HepG2 (cell line): ENCODE results near the gene EFEMP2. TPM values are rescaled to one million over a fixed set of nuclear protein-coding genes. Genes with fewer than 3 reads are reported as not detected.

Source experiments
- ARID5B ChIP-seq: IDR thresholded peaks from 2 replicates; pipeline ENCODE4 v1.4.0; 2020; ENCODE audit warnings: mild to moderate bottlenecking, missing genetic modification reagents
- HNRNPUL1 ChIP-seq: fragments of 200-400 bp; formaldehyde crosslinking; IDR thresholded peaks from 2 replicates; pipeline ENCODE4 v1.6.1; 2017; ENCODE audit warnings: low read depth, mild to moderate bottlenecking, low read length, moderate library complexity
- IRF1 ChIP-seq: sonication (generic); formaldehyde crosslinking; IDR thresholded peaks from 2 replicates; pipeline ENCODE4 v1.4.0; 2020; ENCODE audit warnings: low read depth, mild to moderate bottlenecking, missing genetic modification reagents
- JUN ChIP-seq: sonication (generic); formaldehyde crosslinking; IDR thresholded peaks from 2 replicates; pipeline ENCODE4 v1.4.0; 2020; ENCODE audit warnings: mild to moderate bottlenecking, missing genetic modification reagents
- MATR3 ChIP-seq: sonication (generic); formaldehyde crosslinking; IDR thresholded peaks from 2 replicates; pipeline ENCODE4 v1.4.0; 2020; ENCODE audit warnings: missing genetic modification reagents
- MBD4 ChIP-seq: IDR thresholded peaks from 2 replicates; pipeline ENCODE4 v1.6.1; 2012; ENCODE audit warnings: low read length, inconsistent platforms, borderline replicate concordance
- MTF2 ChIP-seq: sonication (generic); formaldehyde crosslinking; IDR thresholded peaks from 2 replicates; pipeline ENCODE4 v1.5.0; 2020; ENCODE audit warnings: missing genetic modification reagents, borderline replicate concordance
- PAXIP1 ChIP-seq: sonication (generic); formaldehyde crosslinking; conservative IDR thresholded peaks from 2 replicates; pipeline ENCODE4 v1.4.0; 2020; ENCODE audit warnings: mild to moderate bottlenecking, missing genetic modification reagents, moderate library complexity
- RFX3 ChIP-seq: IDR thresholded peaks from 2 replicates; pipeline ENCODE4 v1.6.1; 2016; ENCODE audit warnings: missing biosample characterization, missing genetic modification reagents
- TP53 ChIP-seq: sonication (generic); formaldehyde crosslinking; conservative IDR thresholded peaks from 2 replicates; pipeline ENCODE4 v1.4.0; 2020; ENCODE audit warnings: missing genetic modification reagents
- ZBTB14 ChIP-seq: sonication (generic); formaldehyde crosslinking; IDR thresholded peaks from 2 replicates; pipeline ENCODE4 v1.4.0; 2020; ENCODE audit warnings: missing genetic modification reagents
- ZNF101 ChIP-seq: sonication (generic); formaldehyde crosslinking; IDR thresholded peaks from 2 replicates; pipeline ENCODE4 v1.4.0; 2020; ENCODE audit warnings: mild to moderate bottlenecking, low read depth, missing genetic modification reagents, borderline replicate concordance
- ZNF737 ChIP-seq: sonication (generic); formaldehyde crosslinking; IDR thresholded peaks from 2 replicates; pipeline ENCODE4 v1.5.0; 2020; ENCODE audit warnings: missing genetic modification reagents, mild to moderate bottlenecking, borderline replicate concordance
- ZNF75D ChIP-seq: sonication (generic); formaldehyde crosslinking; IDR thresholded peaks from 2 replicates; pipeline ENCODE4 v1.8.1; 2023; ENCODE audit warnings: missing genetic modification reagents, mild to moderate bottlenecking, borderline replicate concordance
- ZNF768 ChIP-seq: sonication (generic); formaldehyde crosslinking; IDR thresholded peaks from 2 replicates; pipeline ENCODE4 v1.4.0; 2020; ENCODE audit warnings: missing genetic modification reagents
- ZNF784 ChIP-seq: sonication (generic); formaldehyde crosslinking; IDR thresholded peaks from 2 replicates; pipeline ENCODE4 v1.5.1; 2020; ENCODE audit warnings: missing genetic modification reagents, mild to moderate bottlenecking, borderline replicate concordance
- ZSCAN21 ChIP-seq: sonication (generic); formaldehyde crosslinking; IDR thresholded peaks from 2 replicates; pipeline ENCODE4 v1.8.0; 2022; ENCODE audit warnings: mild to moderate bottlenecking, missing genetic modification reagents, moderate library complexity, borderline replicate concordance
- polyA plus RNA-seq, 8 experiments: library from polyadenylated mRNA; depleted of rRNA in 3 of 8; stranded (reverse) in 7 of 8; unstranded in 1 of 8; fragments of >200 nt; fragmentation: Illumina TruSeq in 4 of 8; extraction: Trizol in 4 of 8; gene quantifications; 2 replicates each; pipeline versions ENCODE4 v1.2.1 to v1.2.3, GENCODE V29; 2011 to 2016; ENCODE audit warnings: low read depth in 4 of 8, missing spikeins in 1 of 8, mixed read lengths in 1 of 8; ENCODE audit not compliant: insufficient read depth in 1 of 8
- total RNA-seq, 5 experiments: library from RNA; depleted of rRNA; stranded (reverse); fragments of >200 nt; fragmentation: Illumina TruSeq; extraction: Trizol; gene quantifications; 2 replicates each; pipeline ENCODE4 v1.2.3, GENCODE V29; 2016; ENCODE audit warnings: low read depth in 1 of 5

The EFEMP2 gene
- total and polyA plus RNA-seq, 2 of the 13 experiments (the other 11 are each of a cell fraction or from before 2014, with no cell fraction given) = 7.4 to 29.7 TPM

- TF ChIP-seq HNRNPUL1 = no peak
- no peak for TF ChIP-seq MBD4
- peak; percentile 70; the same call in 1 of the 2 replicates for TF ChIP-seq ZBTB14 (CRISPR knock-in tag)
- no peak for TF ChIP-seq TP53
- TF ChIP-seq ZNF737 (CRISPR knock-in tag) = no peak
- TF ChIP-seq ZNF768 (CRISPR knock-in tag) = no peak
- no peak for TF ChIP-seq MATR3 (CRISPR knock-in tag)
- TF ChIP-seq PAXIP1 (CRISPR knock-in tag) = no peak
- no peak for TF ChIP-seq ZNF784 (CRISPR knock-in tag)
- TF ChIP-seq ZNF75D (CRISPR knock-in tag) = no peak
- TF ChIP-seq ARID5B (CRISPR knock-in tag) = no peak
- TF ChIP-seq ZNF101 (CRISPR knock-in tag) = no peak
- TF ChIP-seq IRF1 (CRISPR knock-in tag) = no peak
- no peak for TF ChIP-seq ZSCAN21 (CRISPR knock-in tag)
- no peak for TF ChIP-seq MTF2 (CRISPR knock-in tag)
- no peak for TF ChIP-seq JUN (CRISPR knock-in tag)
- no peak for TF ChIP-seq RFX3
Measured at GRCh38 chr11:65857500-65857852, 15.1 kb downstream of the EFEMP2 start (continued).
